ENCODE measurements around the gene F5. TPM values are rescaled to one million over a fixed set of nuclear protein-coding genes. Genes with fewer than 3 reads are reported as not detected.

Gene F5
- total RNA-seq, 1 experiment from 2014 or later = 0.09 TPM

DNA sequence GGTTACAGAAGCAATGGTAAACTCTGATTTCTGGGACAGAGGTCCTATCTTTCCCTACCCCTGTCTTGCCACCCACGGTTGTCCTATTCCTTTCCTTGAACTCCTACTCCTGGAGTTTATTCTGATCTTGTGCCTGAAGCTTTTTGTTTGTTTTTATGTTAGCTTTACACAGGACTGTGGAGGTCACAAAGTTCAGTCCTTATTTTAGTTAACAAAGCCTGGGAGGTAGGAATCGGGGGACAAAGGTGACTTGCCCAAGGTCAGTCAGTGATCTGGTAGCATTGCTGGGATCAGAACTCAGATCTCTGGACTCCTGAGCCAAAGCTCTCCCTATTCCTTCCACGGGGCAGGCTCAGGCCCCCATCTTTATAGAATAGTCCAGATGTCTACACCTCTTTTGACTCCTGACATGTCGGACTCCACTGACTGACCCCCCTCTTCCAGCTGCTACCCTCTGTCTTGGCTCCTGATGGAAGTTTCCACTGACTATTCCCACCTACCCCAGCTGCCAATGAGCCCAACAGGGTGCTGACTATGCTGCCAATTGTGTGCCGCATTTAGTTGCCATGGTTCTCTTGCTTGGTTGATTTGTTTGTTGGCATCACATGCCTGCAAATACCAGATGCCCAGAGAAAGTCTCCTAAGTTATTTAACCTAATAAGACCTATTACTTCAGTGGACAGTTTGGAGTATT, 9.9 kb downstream of the F5 start:
- no TSS peak for BruUV-seq (replicated peaks)
- H3K4me1 Mint-ChIP-seq (ENCODE audit: insufficient read depth, unreplicated experiment) = no peaks in the 10 kb centered on the region
- CTCF ChIA-PET = interaction anchor here (0.6 to 1.8 kb wide), 6 partner anchors 8 to 26 kb away, joined by 3 to 11 read pairs (median 4); partner anchors contain the start of gene F5
- no peak overlapping the region for H3K4me3 Mint-ChIP-seq (ENCODE audit: unreplicated experiment)
- no peak for DNase-seq (ENCODE audit: unreplicated experiment)
- H3K27ac Mint-ChIP-seq (ENCODE audit: low read depth, unreplicated experiment) = no peak overlapping the region
- POLR2A ChIA-PET = interaction anchor here (0.8 kb wide), 1 partner anchor 16 kb away, joined by 3 read pairs; no protein-coding TSS in a partner anchor
- H3K27me3 Mint-ChIP-seq (ENCODE audit: insufficient read depth, unreplicated experiment) = peaks cover 36% of the 10 kb centered on the region
- intact Hi-C loops (cut with micrococcal nuclease) = no loop called here
- TF ChIP-seq, protein P1, sequence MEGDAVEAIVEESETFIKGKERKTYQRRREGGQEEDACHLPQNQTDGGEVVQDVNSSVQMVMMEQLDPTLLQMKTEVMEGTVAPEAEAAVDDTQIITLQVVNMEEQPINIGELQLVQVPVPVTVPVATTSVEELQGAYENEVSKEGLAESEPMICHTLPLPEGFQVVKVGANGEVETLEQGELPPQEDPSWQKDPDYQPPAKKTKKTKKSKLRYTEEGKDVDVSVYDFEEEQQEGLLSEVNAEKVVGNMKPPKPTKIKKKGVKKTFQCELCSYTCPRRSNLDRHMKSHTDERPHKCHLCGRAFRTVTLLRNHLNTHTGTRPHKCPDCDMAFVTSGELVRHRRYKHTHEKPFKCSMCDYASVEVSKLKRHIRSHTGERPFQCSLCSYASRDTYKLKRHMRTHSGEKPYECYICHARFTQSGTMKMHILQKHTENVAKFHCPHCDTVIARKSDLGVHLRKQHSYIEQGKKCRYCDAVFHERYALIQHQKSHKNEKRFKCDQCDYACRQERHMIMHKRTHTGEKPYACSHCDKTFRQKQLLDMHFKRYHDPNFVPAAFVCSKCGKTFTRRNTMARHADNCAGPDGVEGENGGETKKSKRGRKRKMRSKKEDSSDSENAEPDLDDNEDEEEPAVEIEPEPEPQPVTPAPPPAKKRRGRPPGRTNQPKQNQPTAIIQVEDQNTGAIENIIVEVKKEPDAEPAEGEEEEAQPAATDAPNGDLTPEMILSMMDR (IDR thresholded peaks at IDR 0.05; ENCODE audit: unreplicated experiment) = no peak
- no peaks in the 10 kb centered on the region for H3K9me3 Mint-ChIP-seq (ENCODE audit: unreplicated experiment)
- H3K36me3 Mint-ChIP-seq (ENCODE audit: insufficient read depth, unreplicated experiment) = no peaks in the 10 kb centered on the region

DNA sequence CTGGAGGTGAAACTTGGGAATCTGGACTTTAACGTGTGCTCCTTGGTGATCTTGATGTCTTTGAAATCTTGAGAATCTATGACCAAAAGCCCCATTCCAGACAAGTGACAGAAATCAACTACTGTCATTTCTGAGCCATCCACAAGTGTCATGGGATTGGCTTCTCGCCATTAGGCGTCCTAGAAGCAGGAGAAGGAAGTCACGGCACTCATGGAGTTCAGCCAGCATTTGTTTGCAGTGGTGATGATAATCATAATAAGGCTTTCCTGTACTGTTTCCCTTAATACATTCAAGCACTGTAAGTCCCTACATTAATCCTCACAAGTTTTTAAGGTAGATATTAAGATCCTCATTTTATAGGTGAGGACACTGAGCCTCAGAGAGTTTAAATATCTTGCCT, 11.9 kb downstream of the F5 start:
- no peaks in the 10 kb centered on the region for H3K4me1 Mint-ChIP-seq (ENCODE audit: insufficient read depth, unreplicated experiment)
- TF ChIP-seq, protein P1 (IDR thresholded peaks at IDR 0.05; ENCODE audit: unreplicated experiment) = no peak
- POLR2A ChIA-PET = no interaction called here
- no peak overlapping the region for H3K27ac Mint-ChIP-seq (ENCODE audit: low read depth, unreplicated experiment)
- H3K4me3 Mint-ChIP-seq (ENCODE audit: unreplicated experiment) = no peak overlapping the region
- H3K36me3 Mint-ChIP-seq (ENCODE audit: insufficient read depth, unreplicated experiment) = no peaks in the 10 kb centered on the region
- intact Hi-C loops (cut with micrococcal nuclease) = no loop called here
- CTCF ChIA-PET = no interaction called here
- no peaks in the 10 kb centered on the region for H3K9me3 Mint-ChIP-seq (ENCODE audit: unreplicated experiment)
- peaks cover 36% of the 10 kb centered on the region for H3K27me3 Mint-ChIP-seq (ENCODE audit: insufficient read depth, unreplicated experiment)
- BruUV-seq (replicated peaks) = no TSS peak
- DNase-seq (ENCODE audit: unreplicated experiment) = no peak

DNA sequence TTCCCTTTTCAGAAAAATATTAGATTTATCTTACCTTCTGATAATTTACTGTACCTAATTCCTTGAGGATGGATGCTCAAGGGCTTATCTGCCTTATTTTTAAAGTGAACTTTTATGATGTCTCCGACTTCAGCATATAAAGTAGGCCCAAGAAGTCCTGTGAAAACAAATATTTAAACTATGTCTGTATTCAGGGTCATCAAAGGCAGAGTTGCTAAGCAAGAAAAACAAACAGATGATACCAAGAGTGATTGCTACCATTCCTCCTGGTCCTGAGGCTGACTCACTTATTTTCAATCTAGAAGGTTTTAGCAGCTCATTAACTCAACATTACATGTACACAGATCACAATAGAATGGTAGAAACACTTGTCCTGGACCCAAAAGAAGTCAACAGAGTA, 14.1 kb downstream of the F5 start:
- BruUV-seq (replicated peaks) = no TSS peak
- H3K4me3 Mint-ChIP-seq (ENCODE audit: unreplicated experiment) = no peak overlapping the region
- no peaks in the 10 kb centered on the region for H3K9me3 Mint-ChIP-seq (ENCODE audit: unreplicated experiment)
- POLR2A ChIA-PET = no interaction called here
- H3K36me3 Mint-ChIP-seq (ENCODE audit: insufficient read depth, unreplicated experiment) = no peaks in the 10 kb centered on the region
- TF ChIP-seq, protein P1 (IDR thresholded peaks at IDR 0.05; ENCODE audit: unreplicated experiment) = no peak
- H3K27me3 Mint-ChIP-seq (ENCODE audit: insufficient read depth, unreplicated experiment) = peaks cover 36% of the 10 kb centered on the region
- CTCF ChIA-PET = interaction anchor here (0.7 kb wide), 1 partner anchor 248 kb away, joined by 3 read pairs; no protein-coding TSS in a partner anchor
- no peak overlapping the region for H3K27ac Mint-ChIP-seq (ENCODE audit: low read depth, unreplicated experiment)
- no peaks in the 10 kb centered on the region for H3K4me1 Mint-ChIP-seq (ENCODE audit: insufficient read depth, unreplicated experiment)
- DNase-seq (ENCODE audit: unreplicated experiment) = no peak
- intact Hi-C loops (cut with micrococcal nuclease) = no loop called here

GRCh38 chr1:169571450-169571849, 14.8 kb downstream of the F5 start:
- ChIA-PET CTCF (interaction anchor here (0.6 kb wide), 1 partner anchor 166 kb away, joined by 3 read pairs; no protein-coding TSS in a partner anchor), POLR2A (no interaction called here)
- no peak for DNase-seq (ENCODE audit: unreplicated experiment)
- Mint-ChIP-seq H3K9me3 (ENCODE audit: unreplicated experiment) (no peaks in the 10 kb centered on the region), H3K27me3 (ENCODE audit: insufficient read depth, unreplicated experiment) (peaks cover 36% of the 10 kb centered on the region), H3K4me1 (ENCODE audit: insufficient read depth, unreplicated experiment) (no peaks in the 10 kb centered on the region), H3K4me3 (ENCODE audit: unreplicated experiment) (no peak overlapping the region), H3K27ac (ENCODE audit: low read depth, unreplicated experiment) (no peak overlapping the region), H3K36me3 (ENCODE audit: insufficient read depth, unreplicated experiment) (no peaks in the 10 kb centered on the region)
- intact Hi-C loops (cut with micrococcal nuclease) = no loop called here
- TF ChIP-seq, protein P1 (IDR thresholded peaks at IDR 0.05; ENCODE audit: unreplicated experiment) = no peak
- no TSS peak for BruUV-seq (replicated peaks)
